ENCODE results near the gene LONRF2.
"Not testable (repeated sequence)": the region's sequence is repeated elsewhere in the genome, so short reads cannot be mapped to it uniquely, and the experiment has no call there.

LONRF2 gene

DNA sequence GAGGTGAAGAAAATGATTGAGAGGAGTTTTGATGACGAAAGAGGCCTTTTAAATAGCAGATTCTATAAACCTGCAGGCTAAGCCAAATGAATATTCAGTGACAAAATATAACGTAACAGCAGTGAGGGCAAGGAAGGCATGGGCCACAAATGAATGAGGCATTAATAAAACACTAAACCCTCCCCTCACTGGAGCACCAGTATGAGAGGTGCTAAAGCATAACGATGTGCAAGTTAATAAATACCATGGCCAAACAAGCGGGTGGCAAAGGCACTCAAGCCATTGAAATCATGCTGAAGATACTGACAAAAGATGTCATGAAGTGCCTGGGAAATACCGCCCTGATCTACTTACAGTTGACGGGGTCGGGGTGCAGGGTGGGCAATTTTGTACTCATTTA, 30.2 kb upstream of the LONRF2 start:
- Histone ChIP-seq H3K4me3 (ENCODE audit: low read depth, low read length) (no peak overlapping the region), H3K36me3 (replicated peaks) (no peaks in the 10 kb centered on the region), H3K27me3 (replicated peaks) (no peaks in the 10 kb centered on the region), H3K27ac (no peak overlapping the region)
- no peak for DNase-seq
- in situ Hi-C loops (cut with HindIII; ENCODE audit: low pct_ligation_motif_present, low sequenced_read_pairs) = no loop called here
- TF ChIP-seq, protein P1, sequence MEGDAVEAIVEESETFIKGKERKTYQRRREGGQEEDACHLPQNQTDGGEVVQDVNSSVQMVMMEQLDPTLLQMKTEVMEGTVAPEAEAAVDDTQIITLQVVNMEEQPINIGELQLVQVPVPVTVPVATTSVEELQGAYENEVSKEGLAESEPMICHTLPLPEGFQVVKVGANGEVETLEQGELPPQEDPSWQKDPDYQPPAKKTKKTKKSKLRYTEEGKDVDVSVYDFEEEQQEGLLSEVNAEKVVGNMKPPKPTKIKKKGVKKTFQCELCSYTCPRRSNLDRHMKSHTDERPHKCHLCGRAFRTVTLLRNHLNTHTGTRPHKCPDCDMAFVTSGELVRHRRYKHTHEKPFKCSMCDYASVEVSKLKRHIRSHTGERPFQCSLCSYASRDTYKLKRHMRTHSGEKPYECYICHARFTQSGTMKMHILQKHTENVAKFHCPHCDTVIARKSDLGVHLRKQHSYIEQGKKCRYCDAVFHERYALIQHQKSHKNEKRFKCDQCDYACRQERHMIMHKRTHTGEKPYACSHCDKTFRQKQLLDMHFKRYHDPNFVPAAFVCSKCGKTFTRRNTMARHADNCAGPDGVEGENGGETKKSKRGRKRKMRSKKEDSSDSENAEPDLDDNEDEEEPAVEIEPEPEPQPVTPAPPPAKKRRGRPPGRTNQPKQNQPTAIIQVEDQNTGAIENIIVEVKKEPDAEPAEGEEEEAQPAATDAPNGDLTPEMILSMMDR (IDR thresholded peaks at IDR 0.05; ENCODE audit: low read depth, low read length, missing control alignments) = no peak

DNA sequence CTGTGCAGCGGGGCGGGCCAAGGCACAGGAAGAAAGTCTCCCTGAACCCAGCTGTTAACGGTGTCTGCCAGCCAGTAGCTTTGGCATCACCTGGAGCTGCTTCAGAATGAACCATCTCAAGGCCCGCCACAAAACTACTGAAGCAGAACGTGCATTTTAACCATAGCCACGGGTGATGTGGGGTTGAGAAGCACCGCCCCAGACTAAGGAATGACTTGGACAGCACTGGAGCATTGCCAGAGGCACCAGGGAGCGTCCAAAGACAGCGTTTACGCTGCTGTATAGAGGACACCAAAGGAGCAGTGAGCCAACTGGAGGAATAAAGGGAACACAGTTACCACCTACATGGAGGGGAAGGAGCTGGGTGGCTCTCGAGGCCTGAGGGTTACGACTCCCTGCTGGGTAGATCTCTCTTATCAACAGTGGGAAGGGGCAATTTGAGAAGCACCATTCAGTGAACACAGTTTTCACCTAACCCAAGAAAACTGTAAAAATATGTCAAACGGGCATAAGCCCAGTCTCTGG, 28.4 kb upstream of the LONRF2 start:
- TF ChIP-seq, protein P1 (IDR thresholded peaks at IDR 0.05; ENCODE audit: low read depth, low read length, missing control alignments) = no peak
- Histone ChIP-seq H3K27ac (no peak overlapping the region), H3K4me3 (ENCODE audit: low read depth, low read length) (no peak overlapping the region), H3K36me3 (replicated peaks) (no peaks in the 10 kb centered on the region), H3K27me3 (replicated peaks) (no peaks in the 10 kb centered on the region)
- in situ Hi-C loops (cut with HindIII; ENCODE audit: low pct_ligation_motif_present, low sequenced_read_pairs) = no loop called here
- DNase-seq = no peak

DNA sequence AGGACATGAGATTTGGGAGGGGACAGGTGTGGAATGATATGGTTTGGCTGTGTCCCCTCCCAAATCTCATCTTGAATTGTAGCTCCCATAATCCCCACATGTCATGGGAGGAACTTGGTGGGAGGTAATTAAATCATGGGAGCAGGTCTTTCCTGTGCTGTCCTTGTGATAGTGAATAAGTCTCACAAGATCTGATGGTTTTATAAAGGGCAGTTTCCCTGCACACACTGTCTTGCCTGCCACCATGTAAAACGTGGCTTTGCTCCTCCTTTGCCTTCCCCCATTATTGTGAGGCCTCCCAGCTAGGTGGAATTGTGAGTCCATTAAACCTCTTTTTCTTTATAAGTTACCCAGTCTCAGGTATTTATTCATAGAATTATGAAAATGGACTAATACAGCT, 22.8 kb upstream of the LONRF2 start:
- H3K4me3 ChIP-seq (ENCODE audit: low read depth, low read length); H3K27me3 ChIP-seq (replicated peaks); H3K27ac ChIP-seq; in situ Hi-C loops (cut with HindIII; ENCODE audit: low pct_ligation_motif_present, low sequenced_read_pairs); DNase-seq; H3K36me3 ChIP-seq (replicated peaks): not testable (repeated sequence)

DNA sequence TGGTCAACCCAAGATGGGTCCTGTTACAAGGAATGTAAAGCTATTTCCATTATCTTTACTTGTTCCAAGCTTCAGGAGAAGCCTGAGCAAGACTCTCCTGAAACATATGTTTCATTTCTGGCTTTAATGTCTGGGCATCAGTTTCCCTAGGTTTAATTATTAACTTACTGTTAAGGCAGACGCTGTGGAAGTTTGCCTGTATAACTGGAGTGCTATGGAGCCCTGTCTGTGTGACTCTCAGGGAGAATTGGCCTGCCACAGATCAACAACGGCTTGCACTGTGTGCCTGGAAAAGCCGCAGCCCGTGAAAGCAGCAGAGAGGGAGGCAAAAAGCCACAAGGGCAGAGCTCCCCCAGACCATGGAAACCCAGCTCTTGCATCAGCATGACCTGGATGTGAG, 22.1 kb upstream of the LONRF2 start:
- TF ChIP-seq, protein P1 (IDR thresholded peaks at IDR 0.05; ENCODE audit: low read depth, low read length, missing control alignments) = no peak
- in situ Hi-C loops (cut with HindIII; ENCODE audit: low pct_ligation_motif_present, low sequenced_read_pairs) = no loop called here
- Histone ChIP-seq H3K36me3 (replicated peaks) (no peaks in the 10 kb centered on the region), H3K27ac (no peak overlapping the region), H3K4me3 (ENCODE audit: low read depth, low read length) (no peak overlapping the region), H3K27me3 (replicated peaks) (peaks cover 3% of the 10 kb centered on the region)
- no peak for DNase-seq

DNA sequence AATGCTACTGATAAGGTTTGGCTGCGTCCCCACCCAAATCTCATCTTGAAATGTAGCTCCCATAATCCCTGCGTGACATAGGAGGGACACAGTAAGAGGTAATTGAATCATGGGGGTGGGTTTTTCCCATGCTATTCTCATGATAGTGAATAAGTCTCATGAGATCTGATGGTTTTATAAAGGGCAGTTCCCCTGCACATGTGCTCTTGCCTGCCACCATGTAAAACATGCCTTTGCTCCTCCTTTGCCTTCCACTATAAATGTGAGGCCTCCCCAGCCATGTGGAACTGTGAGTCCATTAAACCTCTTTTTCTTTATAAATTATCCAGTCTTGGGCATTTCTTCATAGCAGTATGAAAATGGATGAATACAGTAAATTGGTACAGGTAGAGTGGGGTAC, 20.2 kb upstream of the LONRF2 start:
- H3K27ac ChIP-seq; DNase-seq; H3K36me3 ChIP-seq (replicated peaks); in situ Hi-C loops (cut with HindIII; ENCODE audit: low pct_ligation_motif_present, low sequenced_read_pairs); H3K4me3 ChIP-seq (ENCODE audit: low read depth, low read length); H3K27me3 ChIP-seq (replicated peaks): not testable (repeated sequence)

DNA sequence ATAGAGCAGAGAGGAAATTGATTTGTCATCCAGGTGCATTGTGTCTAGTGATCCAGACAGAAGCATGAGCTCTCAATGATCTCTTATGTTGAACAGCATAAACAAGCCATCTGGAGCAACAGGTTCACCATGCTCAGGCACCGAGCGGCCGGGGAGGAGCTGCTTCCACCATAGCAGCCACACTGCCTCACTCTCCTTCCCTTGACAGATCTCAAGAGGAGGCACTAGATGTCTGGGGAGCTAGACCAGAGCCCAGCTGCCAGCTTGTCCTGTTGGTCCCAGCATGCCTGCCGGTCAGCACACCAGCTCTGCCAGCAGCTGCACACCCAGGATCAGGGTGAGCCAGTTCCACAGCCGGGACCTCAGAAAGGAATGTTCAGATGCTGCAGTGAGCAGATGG, 17.5 kb upstream of the LONRF2 start:
- Histone ChIP-seq H3K27ac (no peak overlapping the region), H3K36me3 (replicated peaks) (no peaks in the 10 kb centered on the region), H3K4me3 (ENCODE audit: low read depth, low read length) (no peak overlapping the region), H3K27me3 (replicated peaks) (peaks cover 5% of the 10 kb centered on the region)
- in situ Hi-C loops (cut with HindIII; ENCODE audit: low pct_ligation_motif_present, low sequenced_read_pairs) = no loop called here
- TF ChIP-seq, protein P1 (IDR thresholded peaks at IDR 0.05; ENCODE audit: low read depth, low read length, missing control alignments) = no peak
- no peak for DNase-seq

DNA sequence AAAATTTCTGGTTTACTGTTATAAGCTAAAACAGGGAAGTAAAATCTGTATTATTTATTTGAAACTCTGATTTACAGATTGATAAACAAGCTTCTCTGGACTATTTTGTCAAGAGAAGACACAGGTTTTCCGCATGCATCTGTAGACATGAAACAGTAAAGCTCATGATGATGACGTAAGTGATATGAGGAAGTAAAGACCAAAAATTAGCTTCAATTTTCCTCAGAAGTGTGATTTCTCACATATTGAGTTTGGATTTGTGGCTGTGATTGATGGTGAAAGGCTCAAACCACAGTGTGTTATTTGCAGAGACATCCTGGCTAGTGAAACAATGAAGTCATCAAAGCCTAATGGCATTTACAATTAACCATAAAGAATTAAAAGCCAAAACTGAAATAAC, 12.6 kb upstream of the LONRF2 start:
- Histone ChIP-seq H3K4me3 (ENCODE audit: low read depth, low read length) (no peak overlapping the region), H3K36me3 (replicated peaks) (no peaks in the 10 kb centered on the region), H3K27me3 (replicated peaks) (peaks cover 4% of the 10 kb centered on the region), H3K27ac (no peak overlapping the region)
- TF ChIP-seq, protein P1 (IDR thresholded peaks at IDR 0.05; ENCODE audit: low read depth, low read length, missing control alignments) = no peak
- in situ Hi-C loops (cut with HindIII; ENCODE audit: low pct_ligation_motif_present, low sequenced_read_pairs) = no loop called here
- no peak for DNase-seq
